HG02642 (cell line): ENCODE results near the gene CAV1.
"Not testable (repeated sequence)": the region's sequence is repeated elsewhere in the genome, so short reads cannot be mapped to it uniquely, and the experiment has no call there.

Experiments
- ATAC-seq: cut with Tn5 transposase; IDR thresholded peaks from one replicate; pipeline ENCODE4 v1.9.1; 2021; ENCODE audit warnings: mild to moderate bottlenecking; ENCODE audit not compliant: unreplicated experiment, poor library complexity

CAV1 gene, protein sequence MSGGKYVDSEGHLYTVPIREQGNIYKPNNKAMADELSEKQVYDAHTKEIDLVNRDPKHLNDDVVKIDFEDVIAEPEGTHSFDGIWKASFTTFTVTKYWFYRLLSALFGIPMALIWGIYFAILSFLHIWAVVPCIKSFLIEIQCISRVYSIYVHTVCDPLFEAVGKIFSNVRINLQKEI

GRCh38 chr7:116524609-116525297 lies at the start of gene CAV1:
Gene CAV1, plus strand, starts transcription at chr7:116525036. Its CDS starts 27 bp downstream, at chr7:116525063.
- peak; percentile 27 for ATAC-seq

DNA sequence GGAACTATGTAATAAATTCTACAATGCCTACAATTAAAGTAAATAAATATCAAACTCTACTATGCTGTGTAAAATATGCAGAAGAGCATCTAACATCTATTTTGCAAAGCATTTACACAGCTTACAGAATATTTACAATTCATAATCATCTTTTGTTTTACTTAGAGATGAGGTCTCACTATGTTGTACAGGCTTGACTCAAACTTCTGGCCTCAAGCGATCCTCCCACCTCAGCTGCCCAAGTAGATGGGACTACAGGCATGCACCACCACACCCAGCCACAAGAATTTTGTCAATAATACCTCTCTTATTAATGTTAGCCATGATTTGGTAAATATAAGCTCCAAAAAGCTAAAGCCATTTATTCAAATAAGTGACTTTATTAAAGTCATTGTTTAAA lies 47.2 kb upstream of the CAV1 start:
- ATAC-seq = no peak

DNA sequence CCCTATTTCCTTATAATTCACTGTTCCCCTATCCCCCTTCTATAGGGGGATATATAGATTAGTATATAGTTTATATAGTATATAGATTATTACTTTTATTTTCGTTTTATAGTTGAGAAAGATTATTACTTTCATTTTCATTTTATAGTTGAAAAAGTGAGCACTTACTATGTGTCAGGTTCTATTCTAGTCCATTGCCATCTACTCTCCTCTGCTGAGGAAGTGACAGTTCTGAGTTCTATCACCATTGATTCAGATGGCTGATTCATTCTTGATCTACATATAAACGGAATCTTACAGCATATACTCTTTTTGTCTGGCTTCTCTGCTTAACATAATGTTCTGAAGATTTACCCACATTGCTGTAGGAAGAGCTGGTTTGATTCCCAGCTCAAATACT lies 46.0 kb upstream of the CAV1 start:
- no peak for ATAC-seq

DNA sequence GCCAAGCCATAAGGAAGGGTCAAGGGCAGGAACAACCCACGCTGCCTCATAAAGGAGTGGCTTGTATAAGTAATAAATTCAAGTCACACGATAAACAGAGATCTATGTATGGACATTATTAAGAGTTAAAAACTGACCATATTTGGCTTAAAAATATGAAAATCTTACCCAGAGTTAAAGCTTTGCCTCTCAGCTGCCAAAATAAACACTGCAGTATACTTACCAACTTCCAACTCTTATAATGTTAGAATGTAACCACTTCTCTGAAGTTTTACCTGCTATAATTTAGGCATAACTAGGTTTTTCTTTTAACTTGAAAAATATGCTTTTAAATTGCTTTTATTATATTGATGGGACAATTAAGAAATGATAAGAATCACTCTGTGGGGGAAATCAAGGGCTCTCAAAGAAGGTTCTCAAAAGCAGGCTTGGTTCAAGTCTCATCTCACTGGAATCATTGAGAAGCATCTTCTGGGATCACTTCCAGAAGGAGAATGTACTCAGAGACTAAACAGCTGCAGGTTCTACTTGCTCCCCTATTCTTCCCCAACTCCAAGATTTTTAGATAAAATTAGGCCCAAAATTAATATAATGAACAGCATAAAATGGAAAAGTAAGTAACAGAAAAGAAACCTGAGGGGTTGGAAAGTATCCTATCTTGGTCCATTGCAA lies 41.4 kb upstream of the CAV1 start:
- no peak for ATAC-seq

- not testable (repeated sequence) for ATAC-seq
Observed at GRCh38 chr7:116484389-116484788, 40.4 kb upstream of the CAV1 start.

- ATAC-seq = no peak
Observed at GRCh38 chr7:116487907-116488521, 36.8 kb upstream of the CAV1 start.

DNA sequence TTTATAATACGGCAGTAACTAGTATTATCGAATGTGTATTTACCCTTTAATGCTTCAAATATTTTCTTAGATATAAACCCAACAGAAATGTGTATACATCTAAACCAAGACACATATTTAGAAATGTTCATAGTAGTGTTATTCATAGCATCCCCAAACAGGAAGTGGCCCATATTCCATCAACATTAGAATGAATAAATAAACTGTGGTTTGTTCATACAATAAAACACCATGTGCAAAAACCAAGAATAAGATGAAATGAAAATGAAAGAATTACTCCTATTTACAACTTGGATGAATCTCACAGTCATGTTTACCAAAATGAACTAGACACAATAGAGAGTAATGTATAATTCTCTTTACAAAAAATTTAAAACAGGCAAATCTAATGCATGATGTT lies 34.5 kb upstream of the CAV1 start:
- ATAC-seq = no peak

DNA sequence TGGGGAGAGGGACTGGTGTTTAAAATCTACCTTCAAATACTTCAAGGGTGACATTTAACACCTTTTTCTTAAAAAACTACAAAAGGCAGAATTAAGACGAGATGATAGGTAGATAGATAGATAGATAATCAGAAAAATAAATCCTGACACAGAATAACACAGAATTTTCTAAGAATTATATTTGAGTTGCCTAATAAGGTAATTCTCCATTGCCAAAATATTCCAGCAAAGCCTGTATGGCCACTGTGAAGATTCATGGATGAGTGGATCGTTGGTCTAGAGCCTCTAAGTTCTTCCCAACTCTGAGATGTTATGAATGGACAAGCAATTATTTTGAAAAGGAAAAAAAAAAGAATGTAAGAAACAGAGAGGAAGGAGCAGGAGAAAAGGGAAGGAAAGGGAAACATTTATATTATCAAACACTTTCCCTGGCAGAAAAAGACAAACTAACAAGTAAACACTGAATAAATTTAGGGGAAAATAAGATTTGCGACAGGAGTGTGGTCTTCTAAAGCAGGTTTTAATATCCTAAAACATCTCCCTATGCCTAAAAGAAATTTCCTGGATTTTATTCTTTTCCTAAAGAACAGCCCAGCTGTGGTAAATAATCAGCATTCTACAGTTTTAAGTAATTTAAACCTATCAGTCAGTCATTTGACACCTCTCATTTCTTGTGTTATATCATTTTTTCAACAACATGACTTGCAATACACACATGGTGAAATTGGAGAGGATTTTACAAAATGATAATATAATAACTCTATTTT lies 32.8 kb upstream of the CAV1 start:
- no peak for ATAC-seq

- no peak for ATAC-seq
Observed at GRCh38 chr7:116492654-116493109, 32.2 kb upstream of the CAV1 start.

GRCh38 chr7:116493449-116493848 lies 31.4 kb upstream of the CAV1 start:
- no peak for ATAC-seq

DNA sequence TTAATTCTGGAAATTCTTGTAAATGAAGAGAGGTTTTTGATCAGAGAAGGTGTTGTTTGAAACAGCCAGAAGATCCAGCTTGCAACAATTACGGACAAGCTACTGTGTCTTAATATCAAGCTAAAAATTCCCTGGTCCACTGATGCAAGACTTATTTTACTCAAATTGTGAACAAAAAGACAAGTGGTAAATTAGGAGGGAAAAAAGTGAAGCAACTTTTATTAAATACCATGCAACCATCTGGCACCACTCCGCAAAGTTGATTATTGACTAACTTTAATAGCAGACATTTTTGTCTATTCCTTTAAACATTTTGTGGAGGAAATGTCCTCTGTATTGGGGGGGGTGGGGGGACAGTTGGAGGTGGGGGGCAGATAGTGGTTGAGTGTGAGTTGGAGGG lies 30.4 kb upstream of the CAV1 start:
- ATAC-seq = no peak

GRCh38 chr7:116495736-116496135 lies 29.1 kb upstream of the CAV1 start:
- ATAC-seq = no peak

- no peak for ATAC-seq
Observed at GRCh38 chr7:116496653-116497052, 28.2 kb upstream of the CAV1 start.

DNA sequence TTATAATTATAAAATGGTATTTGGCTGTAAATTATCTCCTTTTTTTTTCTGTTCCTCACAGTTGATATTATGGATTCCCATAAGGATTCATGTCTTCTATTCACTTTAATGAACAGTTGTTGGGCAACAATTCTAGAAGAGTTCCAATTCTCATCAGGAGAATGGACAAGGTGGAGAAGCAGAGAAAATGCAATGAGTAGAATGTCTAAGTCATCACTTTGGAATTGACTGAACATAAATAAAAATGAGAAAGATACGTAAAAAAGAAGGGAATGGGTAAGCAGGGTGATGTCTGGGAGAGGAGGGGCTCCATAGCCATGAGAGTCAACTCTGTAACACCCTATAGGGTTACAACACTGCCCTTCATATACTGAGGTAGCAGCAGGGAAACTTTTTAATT lies 27.1 kb upstream of the CAV1 start:
- ATAC-seq = no peak

DNA sequence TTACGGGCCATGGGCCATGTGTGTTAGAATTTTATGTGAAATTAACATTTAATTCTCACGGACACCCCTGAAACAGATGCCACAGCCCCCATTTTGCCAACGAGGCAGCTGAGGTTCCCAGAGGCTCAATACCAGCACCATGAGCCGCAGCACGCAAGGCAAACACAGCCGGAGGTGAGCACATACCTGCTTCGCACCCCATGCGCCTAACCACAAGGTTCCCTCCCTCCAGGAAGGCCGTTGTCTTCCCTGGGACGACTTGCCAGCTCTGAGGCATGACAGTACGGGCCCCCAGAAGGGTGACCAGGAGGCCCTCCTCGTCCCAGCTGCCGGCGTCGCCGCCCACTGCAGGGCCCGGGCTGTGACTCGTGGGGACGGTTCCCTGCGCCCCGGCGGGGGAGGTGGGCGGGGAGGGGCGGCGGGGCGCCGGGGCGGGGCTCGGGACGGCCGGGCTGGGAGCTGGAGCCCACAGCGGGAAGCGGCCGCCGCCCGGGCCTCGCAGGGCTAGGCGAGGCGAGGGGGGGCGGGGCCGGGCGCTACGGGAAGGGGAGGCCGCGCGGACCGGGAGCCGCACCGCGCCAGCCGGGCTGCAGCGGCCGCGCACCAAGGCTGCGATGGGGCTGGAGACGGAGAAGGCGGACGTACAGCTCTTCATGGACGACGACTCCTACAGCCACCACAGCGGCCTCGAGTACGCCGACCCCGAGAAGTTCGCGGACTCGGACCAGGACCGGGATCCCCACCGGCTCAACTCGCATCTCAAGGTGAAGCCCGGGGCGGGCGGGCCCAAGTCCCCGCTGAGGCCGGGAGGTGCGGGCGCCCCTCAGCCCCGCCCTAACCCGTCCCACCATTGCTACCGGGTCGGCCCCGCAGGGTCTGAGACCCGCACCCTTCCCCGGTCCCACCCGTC lies 25.4 kb upstream of the CAV1 start, which contains the start of gene CAV2:
CAV2 (plus strand) TSS at position 571 of the 910 bp plus-strand sequence; CDS start at position 615, 44 bp downstream.
- peak; percentile 45 for ATAC-seq

DNA sequence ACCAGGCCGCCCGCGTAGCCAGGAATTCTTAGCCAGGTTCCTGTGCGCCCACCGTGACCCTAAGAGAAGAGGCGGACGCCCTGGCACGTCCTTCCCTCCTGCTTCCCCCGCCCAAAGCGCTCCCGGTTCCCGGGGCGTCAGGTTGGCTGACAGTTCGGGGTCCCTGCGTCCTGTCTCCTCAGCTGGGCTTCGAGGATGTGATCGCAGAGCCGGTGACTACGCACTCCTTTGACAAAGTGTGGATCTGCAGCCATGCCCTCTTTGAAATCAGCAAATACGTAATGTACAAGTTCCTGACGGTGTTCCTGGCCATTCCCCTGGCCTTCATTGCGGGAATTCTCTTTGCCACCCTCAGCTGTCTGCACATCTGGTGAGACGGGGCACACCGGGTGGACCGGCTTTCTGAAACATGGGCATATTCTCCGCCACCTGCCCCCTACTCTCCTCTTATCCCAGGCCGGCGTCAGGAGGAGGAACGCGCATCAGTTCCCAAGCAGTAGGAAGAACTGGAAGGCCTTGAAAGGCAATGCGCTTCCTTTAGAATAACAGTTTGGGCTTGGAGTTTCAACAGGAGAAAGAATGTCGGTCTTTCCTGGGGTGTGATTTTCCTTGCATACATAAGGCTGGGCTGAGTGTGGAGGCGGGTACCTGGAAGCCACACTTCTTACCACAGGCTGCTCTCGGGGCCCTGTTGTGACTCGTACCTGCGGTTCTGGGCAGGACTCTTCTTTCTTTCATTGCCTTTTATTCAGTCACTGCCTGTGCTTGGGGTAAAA lies 24.6 kb upstream of the CAV1 start:
- peak; percentile 64 for ATAC-seq

- no peak for ATAC-seq
Observed at GRCh38 chr7:116501425-116502167, 23.2 kb upstream of the CAV1 start.
